HEK293 (cell line): ENCODE measurements around the gene ZNF607.

Source experiments
- EGR2 ChIP-seq: fragments of 450-650 bp; formaldehyde crosslinking; IDR thresholded peaks from 2 replicates; pipeline ENCODE4 v1.5.1; 2016; ENCODE audit warnings: low read depth, missing biosample characterization, missing genetic modification characterization
- HOXA7 ChIP-seq: sonication (generic); formaldehyde crosslinking; IDR thresholded peaks from 2 replicates; pipeline ENCODE4 v1.8.1; 2022; ENCODE audit warnings: missing genetic modification reagents, borderline replicate concordance
- KLF1 ChIP-seq: fragments of 450-650 bp; formaldehyde crosslinking; IDR thresholded peaks from 2 replicates; pipeline ENCODE4 v1.5.1; 2016; ENCODE audit warnings: missing biosample characterization, missing genetic modification characterization
- KLF10 ChIP-seq: fragments of 450-650 bp; IDR thresholded peaks from 2 replicates; pipeline ENCODE4 v1.5.1; 2018; ENCODE audit warnings: missing biosample characterization, mild to moderate bottlenecking, missing genetic modification characterization
- MYNN ChIP-seq: fragments of 450-650 bp; formaldehyde crosslinking; IDR thresholded peaks from 2 replicates; pipeline ENCODE4 v1.5.1; 2016; ENCODE audit warnings: missing biosample characterization, missing genetic modification characterization, borderline replicate concordance
- RBAK ChIP-seq: fragments of 450-650 bp; formaldehyde crosslinking; IDR thresholded peaks from 2 replicates; pipeline ENCODE4 v1.5.1; 2016; ENCODE audit warnings: missing biosample characterization, missing genetic modification characterization
- SCRT2 ChIP-seq: fragments of 450-650 bp; formaldehyde crosslinking; IDR thresholded peaks from 2 replicates; pipeline ENCODE4 v1.5.1; 2016; ENCODE audit warnings: missing biosample characterization, missing genetic modification characterization
- TRIM28 ChIP-seq: IDR thresholded peaks from 2 replicates; pipeline ENCODE4 v1.6.1; 2011; ENCODE audit warnings: low read length, control low read depth, borderline replicate concordance
- YY2 ChIP-seq: fragments of 450-650 bp; formaldehyde crosslinking; IDR thresholded peaks from 2 replicates; pipeline ENCODE4 v1.5.1; 2016; ENCODE audit warnings: missing biosample characterization, missing genetic modification characterization
- ZFHX2 ChIP-seq: fragments of 450-650 bp; formaldehyde crosslinking; conservative IDR thresholded peaks from 2 replicates; pipeline ENCODE4 v1.5.1; 2016; ENCODE audit warnings: missing biosample characterization, missing genetic modification characterization
- ZFP3 ChIP-seq: fragments of 450-650 bp; formaldehyde crosslinking; IDR thresholded peaks from 2 replicates; pipeline ENCODE4 v1.5.1; 2016; ENCODE audit warnings: low read depth, missing biosample characterization, missing genetic modification characterization
- ZNF121 ChIP-seq: fragments of 450-650 bp; formaldehyde crosslinking; IDR thresholded peaks from 2 replicates; pipeline ENCODE4 v1.5.1; 2016; ENCODE audit warnings: missing biosample characterization, missing genetic modification characterization
- ZNF155 ChIP-seq: fragments of 450-650 bp; formaldehyde crosslinking; IDR thresholded peaks from 2 replicates; pipeline ENCODE4 v1.5.1; 2016; ENCODE audit warnings: missing biosample characterization, missing genetic modification characterization
- ZNF354C ChIP-seq: fragments of 450-650 bp; formaldehyde crosslinking; IDR thresholded peaks from 2 replicates; pipeline ENCODE4 v1.5.1; 2016; ENCODE audit warnings: missing biosample characterization, missing genetic modification characterization, low read depth, borderline replicate concordance
- ZNF391 ChIP-seq: fragments of 450-650 bp; formaldehyde crosslinking; IDR thresholded peaks from 2 replicates; pipeline ENCODE4 v1.5.1; 2016; ENCODE audit warnings: low read depth, missing biosample characterization, missing genetic modification characterization, borderline replicate concordance
- ZNF433 ChIP-seq: fragments of 450-650 bp; formaldehyde crosslinking; IDR thresholded peaks from 2 replicates; pipeline ENCODE4 v1.5.1; 2016; ENCODE audit warnings: missing biosample characterization, missing genetic modification characterization, low read depth
- ZNF560 ChIP-seq: fragments of 450-650 bp; formaldehyde crosslinking; IDR thresholded peaks from 2 replicates; pipeline ENCODE4 v1.5.1; 2017; ENCODE audit warnings: missing biosample characterization, missing genetic modification characterization, borderline replicate concordance
- ZNF600 ChIP-seq: fragments of 450-650 bp; formaldehyde crosslinking; IDR thresholded peaks from 2 replicates; pipeline ENCODE4 v1.5.1; 2016; ENCODE audit warnings: missing biosample characterization, missing genetic modification characterization
- ZNF629 ChIP-seq: fragments of 450-650 bp; formaldehyde crosslinking; IDR thresholded peaks from 2 replicates; pipeline ENCODE4 v1.5.1; 2017; ENCODE audit warnings: missing biosample characterization, missing genetic modification characterization
- ZNF701 ChIP-seq: fragments of 450-650 bp; formaldehyde crosslinking; IDR thresholded peaks from 2 replicates; pipeline ENCODE4 v1.5.1; 2016; ENCODE audit warnings: missing biosample characterization, missing genetic modification characterization
- ZNF747 ChIP-seq: fragments of 450-650 bp; formaldehyde crosslinking; IDR thresholded peaks from 2 replicates; pipeline ENCODE4 v1.5.1; 2016; ENCODE audit warnings: missing biosample characterization, missing genetic modification characterization
- ZNF830 ChIP-seq: fragments of 450-650 bp; IDR thresholded peaks from 2 replicates; pipeline ENCODE4 v1.5.0; 2018; ENCODE audit warnings: missing biosample characterization, missing genetic modification characterization, low read depth, mild to moderate bottlenecking, moderate library complexity
- TF ChIP-seq, protein P1 (sequence below): fragments of 450-650 bp; formaldehyde crosslinking; IDR thresholded peaks from 2 replicates; pipeline ENCODE4 v1.5.1; 2016; ENCODE audit warnings: missing biosample characterization, missing genetic modification characterization
- TF ChIP-seq, protein P2 (sequence below): fragments of 450-650 bp; formaldehyde crosslinking; optimal IDR thresholded peaks from 2 replicates; pipeline ENCODE3; 2016; ENCODE audit warnings: missing biosample characterization, mild to moderate bottlenecking, missing genetic modification characterization
- TF ChIP-seq, protein P3 (sequence below): fragments of 450-650 bp; formaldehyde crosslinking; IDR thresholded peaks from 2 replicates; pipeline ENCODE4 v1.5.1; 2016; ENCODE audit warnings: missing biosample characterization, missing genetic modification characterization
- TF ChIP-seq, protein P4 (sequence below): fragments of 450-650 bp; IDR thresholded peaks from 2 replicates; pipeline ENCODE4 v1.5.1; 2018; ENCODE audit warnings: missing biosample characterization, mild to moderate bottlenecking, missing genetic modification characterization
- TF ChIP-seq, protein P5 (sequence below): fragments of 450-650 bp; formaldehyde crosslinking; IDR thresholded peaks from 2 replicates; pipeline ENCODE4; 2016; ENCODE audit warnings: missing biosample characterization, missing genetic modification characterization
- TF ChIP-seq, protein P6 (sequence below): fragments of 450-650 bp; formaldehyde crosslinking; IDR thresholded peaks from 2 replicates; pipeline ENCODE4 v1.5.1; 2016; ENCODE audit warnings: missing biosample characterization, missing genetic modification characterization
- TF ChIP-seq, protein P7 (sequence below): fragments of 450-650 bp; formaldehyde crosslinking; IDR thresholded peaks from 2 replicates; pipeline ENCODE4 v1.5.1; 2016; ENCODE audit warnings: missing biosample characterization, missing genetic modification characterization

The ZNF607 gene

DNA sequence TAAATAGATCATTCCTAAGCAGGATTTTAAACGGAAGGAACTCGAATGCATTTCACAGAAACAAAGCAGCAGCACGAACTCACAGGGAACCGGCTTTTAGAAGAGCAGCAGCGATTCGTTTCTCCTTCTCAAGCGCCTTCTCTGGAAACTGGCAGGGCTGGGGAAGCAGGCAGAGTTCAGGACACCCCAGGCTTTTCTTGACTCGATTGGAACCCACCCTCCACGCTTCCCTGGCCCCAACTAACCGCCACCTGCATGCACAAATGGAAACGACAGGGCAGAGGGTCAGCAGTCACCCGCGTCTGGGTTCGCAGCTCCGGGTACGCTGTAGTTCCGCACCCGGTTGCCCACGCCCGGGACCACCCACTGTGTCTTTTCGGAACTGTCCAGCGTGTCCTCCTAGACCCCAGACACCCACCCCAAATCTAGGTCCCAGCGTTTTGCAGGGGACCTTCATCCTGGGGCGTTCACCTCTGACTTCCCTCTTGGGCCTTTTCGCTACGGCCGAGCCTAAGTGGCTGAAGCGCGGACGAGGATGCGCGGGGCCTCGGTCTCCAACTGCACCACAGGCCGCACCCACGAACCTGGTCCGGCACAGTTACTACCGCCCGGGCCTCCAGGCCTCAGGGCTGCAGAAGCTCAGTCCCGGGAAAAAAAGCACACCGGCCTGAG lies 64.8 kb downstream of the ZNF607 start (continued):
- TF ChIP-seq ZFP3 (tag by site-specific recombination) (no peak; the same call in 1 of the 2 replicates), KLF1 (tag by site-specific recombination) (peak; percentile 51), ZNF354C (tag by site-specific recombination) (0 out of 2 replicates have a peak, but pooled peaks have one; percentile 29), RBAK (tag by site-specific recombination) (no peak; the same call in 1 of the 2 replicates), MYNN (tag by site-specific recombination) (peak; percentile 28), TRIM28 (no peak), ZNF433 (no peak), ZNF830 (no peak), ZNF155 (tag by site-specific recombination) (no peak), ZNF121 (no peak; the same call in 1 of the 2 replicates), ZFHX2 (tag by site-specific recombination) (peak; percentile 81), YY2 (no peak; the same call in 1 of the 2 replicates), KLF10 (tag by site-specific recombination) (no peak), ZNF560 (tag by site-specific recombination) (no peak), EGR2 (tag by site-specific recombination) (peak; percentile 58), ZNF629 (no peak; the same call in 1 of the 2 replicates), ZNF747 (tag by site-specific recombination) (no peak), SCRT2 (tag by site-specific recombination) (0 out of 2 replicates have a peak, but pooled peaks have one; percentile 20), ZNF701 (tag by site-specific recombination) (peak; percentile 65; the same call in 1 of the 2 replicates), ZNF600 (tag by site-specific recombination) (peak; percentile 98), HOXA7 (CRISPR knock-in tag) (no peak), ZNF391 (peak; percentile 40; the same call in 1 of the 2 replicates)
- TF ChIP-seq, protein P1, sequence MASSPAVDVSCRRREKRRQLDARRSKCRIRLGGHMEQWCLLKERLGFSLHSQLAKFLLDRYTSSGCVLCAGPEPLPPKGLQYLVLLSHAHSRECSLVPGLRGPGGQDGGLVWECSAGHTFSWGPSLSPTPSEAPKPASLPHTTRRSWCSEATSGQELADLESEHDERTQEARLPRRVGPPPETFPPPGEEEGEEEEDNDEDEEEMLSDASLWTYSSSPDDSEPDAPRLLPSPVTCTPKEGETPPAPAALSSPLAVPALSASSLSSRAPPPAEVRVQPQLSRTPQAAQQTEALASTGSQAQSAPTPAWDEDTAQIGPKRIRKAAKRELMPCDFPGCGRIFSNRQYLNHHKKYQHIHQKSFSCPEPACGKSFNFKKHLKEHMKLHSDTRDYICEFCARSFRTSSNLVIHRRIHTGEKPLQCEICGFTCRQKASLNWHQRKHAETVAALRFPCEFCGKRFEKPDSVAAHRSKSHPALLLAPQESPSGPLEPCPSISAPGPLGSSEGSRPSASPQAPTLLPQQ (tag by site-specific recombination), result no peak
- TF ChIP-seq, protein P2, sequence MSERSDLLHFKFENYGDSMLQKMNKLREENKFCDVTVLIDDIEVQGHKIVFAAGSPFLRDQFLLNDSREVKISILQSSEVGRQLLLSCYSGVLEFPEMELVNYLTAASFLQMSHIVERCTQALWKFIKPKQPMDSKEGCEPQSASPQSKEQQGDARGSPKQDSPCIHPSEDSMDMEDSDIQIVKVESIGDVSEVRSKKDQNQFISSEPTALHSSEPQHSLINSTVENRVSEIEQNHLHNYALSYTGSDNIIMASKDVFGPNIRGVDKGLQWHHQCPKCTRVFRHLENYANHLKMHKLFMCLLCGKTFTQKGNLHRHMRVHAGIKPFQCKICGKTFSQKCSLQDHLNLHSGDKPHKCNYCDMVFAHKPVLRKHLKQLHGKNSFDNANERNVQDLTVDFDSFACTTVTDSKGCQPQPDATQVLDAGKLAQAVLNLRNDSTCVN (tag by site-specific recombination), result peak; percentile 49
- TF ChIP-seq, protein P3, sequence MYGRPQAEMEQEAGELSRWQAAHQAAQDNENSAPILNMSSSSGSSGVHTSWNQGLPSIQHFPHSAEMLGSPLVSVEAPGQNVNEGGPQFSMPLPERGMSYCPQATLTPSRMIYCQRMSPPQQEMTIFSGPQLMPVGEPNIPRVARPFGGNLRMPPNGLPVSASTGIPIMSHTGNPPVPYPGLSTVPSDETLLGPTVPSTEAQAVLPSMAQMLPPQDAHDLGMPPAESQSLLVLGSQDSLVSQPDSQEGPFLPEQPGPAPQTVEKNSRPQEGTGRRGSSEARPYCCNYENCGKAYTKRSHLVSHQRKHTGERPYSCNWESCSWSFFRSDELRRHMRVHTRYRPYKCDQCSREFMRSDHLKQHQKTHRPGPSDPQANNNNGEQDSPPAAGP (tag by site-specific recombination), result peak; percentile 44; the same call in 1 of the 2 replicates
- TF ChIP-seq, protein P4, sequence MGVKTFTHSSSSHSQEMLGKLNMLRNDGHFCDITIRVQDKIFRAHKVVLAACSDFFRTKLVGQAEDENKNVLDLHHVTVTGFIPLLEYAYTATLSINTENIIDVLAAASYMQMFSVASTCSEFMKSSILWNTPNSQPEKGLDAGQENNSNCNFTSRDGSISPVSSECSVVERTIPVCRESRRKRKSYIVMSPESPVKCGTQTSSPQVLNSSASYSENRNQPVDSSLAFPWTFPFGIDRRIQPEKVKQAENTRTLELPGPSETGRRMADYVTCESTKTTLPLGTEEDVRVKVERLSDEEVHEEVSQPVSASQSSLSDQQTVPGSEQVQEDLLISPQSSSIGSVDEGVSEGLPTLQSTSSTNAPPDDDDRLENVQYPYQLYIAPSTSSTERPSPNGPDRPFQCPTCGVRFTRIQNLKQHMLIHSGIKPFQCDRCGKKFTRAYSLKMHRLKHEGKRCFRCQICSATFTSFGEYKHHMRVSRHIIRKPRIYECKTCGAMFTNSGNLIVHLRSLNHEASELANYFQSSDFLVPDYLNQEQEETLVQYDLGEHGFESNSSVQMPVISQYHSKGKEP (tag by site-specific recombination), result no peak
- TF ChIP-seq, protein P5, sequence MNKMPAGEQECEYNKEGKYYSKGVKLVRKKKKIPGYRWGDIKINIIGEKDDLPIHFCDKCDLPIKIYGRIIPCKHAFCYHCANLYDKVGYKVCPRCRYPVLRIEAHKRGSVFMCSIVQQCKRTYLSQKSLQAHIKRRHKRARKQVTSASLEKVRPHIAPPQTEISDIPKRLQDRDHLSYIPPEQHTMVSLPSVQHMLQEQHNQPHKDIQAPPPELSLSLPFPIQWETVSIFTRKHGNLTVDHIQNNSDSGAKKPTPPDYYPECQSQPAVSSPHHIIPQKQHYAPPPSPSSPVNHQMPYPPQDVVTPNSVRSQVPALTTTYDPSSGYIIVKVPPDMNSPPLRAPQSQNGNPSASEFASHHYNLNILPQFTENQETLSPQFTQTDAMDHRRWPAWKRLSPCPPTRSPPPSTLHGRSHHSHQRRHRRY (tag by site-specific recombination), result peak; percentile 44; the same call in 1 of the 2 replicates
- TF ChIP-seq, protein P6, sequence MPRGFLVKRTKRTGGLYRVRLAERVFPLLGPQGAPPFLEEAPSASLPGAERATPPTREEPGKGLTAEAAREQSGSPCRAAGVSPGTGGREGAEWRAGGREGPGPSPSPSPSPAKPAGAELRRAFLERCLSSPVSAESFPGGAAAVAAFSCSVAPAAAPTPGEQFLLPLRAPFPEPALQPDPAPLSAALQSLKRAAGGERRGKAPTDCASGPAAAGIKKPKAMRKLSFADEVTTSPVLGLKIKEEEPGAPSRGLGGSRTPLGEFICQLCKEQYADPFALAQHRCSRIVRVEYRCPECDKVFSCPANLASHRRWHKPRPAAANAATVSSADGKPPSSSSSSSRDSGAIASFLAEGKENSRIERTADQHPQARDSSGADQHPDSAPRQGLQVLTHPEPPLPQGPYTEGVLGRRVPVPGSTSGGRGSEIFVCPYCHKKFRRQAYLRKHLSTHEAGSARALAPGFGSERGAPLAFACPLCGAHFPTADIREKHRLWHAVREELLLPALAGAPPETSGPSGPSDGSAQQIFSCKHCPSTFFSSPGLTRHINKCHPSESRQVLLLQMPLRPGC (tag by site-specific recombination), result peak; percentile 53; the same call in 1 of the 2 replicates
- TF ChIP-seq, protein P7, sequence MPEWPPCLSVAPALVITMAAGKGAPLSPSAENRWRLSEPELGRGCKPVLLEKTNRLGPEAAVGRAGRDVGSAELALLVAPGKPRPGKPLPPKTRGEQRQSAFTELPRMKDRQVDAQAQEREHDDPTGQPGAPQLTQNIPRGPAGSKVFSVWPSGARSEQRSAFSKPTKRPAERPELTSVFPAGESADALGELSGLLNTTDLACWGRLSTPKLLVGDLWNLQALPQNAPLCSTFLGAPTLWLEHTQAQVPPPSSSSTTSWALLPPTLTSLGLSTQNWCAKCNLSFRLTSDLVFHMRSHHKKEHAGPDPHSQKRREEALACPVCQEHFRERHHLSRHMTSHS (tag by site-specific recombination), result no peak
